Measurements from ENCODE around the gene ARHGAP29.

DNA sequence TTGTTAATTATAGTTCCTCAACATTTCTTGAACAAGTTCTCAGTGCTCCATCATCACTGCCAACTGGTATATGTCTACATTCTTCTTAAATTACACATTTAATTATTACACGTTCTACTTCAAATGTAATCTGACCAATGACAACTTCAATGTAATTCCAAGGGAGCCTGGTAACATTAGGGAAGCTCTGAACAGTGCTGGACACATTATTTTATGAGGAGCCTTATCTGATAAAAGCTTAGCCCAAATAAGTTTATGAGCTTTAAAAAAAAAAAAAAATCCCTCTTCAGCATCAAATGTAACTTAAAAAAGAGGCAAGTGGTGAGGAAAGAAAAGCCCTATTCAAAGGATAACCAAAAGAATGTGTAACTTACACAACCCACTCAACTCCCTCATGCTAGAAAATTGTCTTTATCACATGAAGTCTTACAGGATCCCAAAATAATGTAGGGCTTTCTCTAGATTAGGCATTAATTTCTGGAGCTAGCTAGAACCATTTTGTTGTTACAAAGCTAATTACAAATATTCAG lies 81.2 kb downstream of the ARHGAP29 start:
- TF ChIP-seq, protein P1, sequence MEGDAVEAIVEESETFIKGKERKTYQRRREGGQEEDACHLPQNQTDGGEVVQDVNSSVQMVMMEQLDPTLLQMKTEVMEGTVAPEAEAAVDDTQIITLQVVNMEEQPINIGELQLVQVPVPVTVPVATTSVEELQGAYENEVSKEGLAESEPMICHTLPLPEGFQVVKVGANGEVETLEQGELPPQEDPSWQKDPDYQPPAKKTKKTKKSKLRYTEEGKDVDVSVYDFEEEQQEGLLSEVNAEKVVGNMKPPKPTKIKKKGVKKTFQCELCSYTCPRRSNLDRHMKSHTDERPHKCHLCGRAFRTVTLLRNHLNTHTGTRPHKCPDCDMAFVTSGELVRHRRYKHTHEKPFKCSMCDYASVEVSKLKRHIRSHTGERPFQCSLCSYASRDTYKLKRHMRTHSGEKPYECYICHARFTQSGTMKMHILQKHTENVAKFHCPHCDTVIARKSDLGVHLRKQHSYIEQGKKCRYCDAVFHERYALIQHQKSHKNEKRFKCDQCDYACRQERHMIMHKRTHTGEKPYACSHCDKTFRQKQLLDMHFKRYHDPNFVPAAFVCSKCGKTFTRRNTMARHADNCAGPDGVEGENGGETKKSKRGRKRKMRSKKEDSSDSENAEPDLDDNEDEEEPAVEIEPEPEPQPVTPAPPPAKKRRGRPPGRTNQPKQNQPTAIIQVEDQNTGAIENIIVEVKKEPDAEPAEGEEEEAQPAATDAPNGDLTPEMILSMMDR (conservative IDR thresholded peaks at IDR 0.05; ENCODE audit: low read length) = no peak
- no peak for TF ChIP-seq EZH2phosphoT487 (IDR thresholded peaks at IDR 0.05; ENCODE audit: borderline replicate concordance)

Measured in Loucy (cell line).